IPS DF 6.9 (cell line): ENCODE data around the gene FERMT1.
"Not testable (repeated sequence)": the region's sequence is repeated elsewhere in the genome, so short reads cannot be mapped to it uniquely, and the experiment has no call there.

Experiments used
- DNase-seq: peaks from one replicate; pipeline ENCODE4 v3.0.0-alpha.2; 2013; ENCODE audit warnings: low read depth, low spot score
- H3K27ac ChIP-seq: one replicate; pipeline ENCODE4 v1.5.1; 2013; ENCODE audit warnings: low read length, control low read depth
- H3K27me3 ChIP-seq: 2 replicates; pipeline ENCODE4 v1.6.1; 2013; ENCODE audit warnings: mild to moderate bottlenecking, low read length; ENCODE audit not compliant: control insufficient read depth, insufficient read depth
- H3K36me3 ChIP-seq: 2 replicates; pipeline ENCODE4 v1.6.1; 2013; ENCODE audit warnings: low read length; ENCODE audit not compliant: control insufficient read depth, insufficient read depth
- H3K4me1 ChIP-seq: 2 replicates; pipeline ENCODE4 v1.6.1; 2013; ENCODE audit warnings: low read length; ENCODE audit not compliant: control insufficient read depth, insufficient read depth
- H3K4me3 ChIP-seq: 2 replicates; pipeline ENCODE4 v1.5.1; 2013; ENCODE audit warnings: mild to moderate bottlenecking, low read length
- H3K9me3 ChIP-seq: 2 replicates; pipeline ENCODE4 v1.6.1; 2013; ENCODE audit warnings: low read length, inconsistent platforms; ENCODE audit not compliant: control insufficient read depth, insufficient read depth
- WGBS: extraction: QIAGEN DNeasy Blood & Tissue Kit; methylation state at CpG from one replicate; pipeline ENCODE4 v1.1.7; 2013; ENCODE audit warnings: mixed read lengths, missing lambda C conversion rate; ENCODE audit not compliant: insufficient read length, insufficient coverage; 5-methylcytosine and 5-hydroxymethylcytosine counted together

FERMT1 gene

GRCh38 chr20:6120491-6120988 lies 2.3 kb downstream of the FERMT1 start:
- no peaks in the 10 kb centered on the region for H3K9me3 ChIP-seq
- peaks cover 2% of the 10 kb centered on the region; the same call in 1 of the 2 replicates for H3K4me1 ChIP-seq
- no peak overlapping the region for H3K27ac ChIP-seq
- no peaks in the 10 kb centered on the region for H3K27me3 ChIP-seq
- H3K4me3 ChIP-seq = no peak overlapping the region
- H3K36me3 ChIP-seq = peaks cover under 1% of the 10 kb centered on the region; the same call in 1 of the 2 replicates
- WGBS = no CpG with 5 or more reads among the region's 3 CpGs
- no peak for DNase-seq

DNA sequence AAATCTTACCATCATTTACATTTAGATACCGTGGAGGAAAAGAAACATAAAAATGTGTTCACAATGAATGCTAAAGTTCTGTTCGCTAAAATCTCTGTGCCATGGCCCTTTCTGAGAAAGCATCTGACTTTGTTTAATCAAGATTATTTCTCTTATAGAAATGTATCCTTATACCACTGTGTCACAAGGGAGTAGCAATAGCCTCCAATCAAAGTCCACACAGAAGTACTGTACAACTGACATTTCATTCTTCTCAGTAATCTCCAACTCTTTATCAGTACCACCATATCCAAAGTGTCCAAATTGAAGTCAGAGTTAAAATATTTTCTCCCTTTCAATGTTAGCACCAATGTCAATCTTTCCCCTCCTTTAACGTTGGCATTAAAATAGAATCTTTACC lies 6.1 kb downstream of the FERMT1 start:
- Histone ChIP-seq H3K4me1 (no peaks in the 10 kb centered on the region), H3K36me3 (peaks cover 12% of the 10 kb centered on the region; the same call in 1 of the 2 replicates), H3K27ac (no peak overlapping the region), H3K27me3 (no peaks in the 10 kb centered on the region), H3K9me3 (no peaks in the 10 kb centered on the region), H3K4me3 (no peak overlapping the region)
- no peak for DNase-seq
- WGBS = no CpG with 5 or more reads among the region's 3 CpGs

GRCh38 chr20:6115221-6115895 lies 7.5 kb downstream of the FERMT1 start:
- Histone ChIP-seq H3K4me1 (no peaks in the 10 kb centered on the region), H3K4me3 (no peak overlapping the region), H3K27me3 (no peaks in the 10 kb centered on the region), H3K9me3 (no peaks in the 10 kb centered on the region), H3K27ac (no peak overlapping the region), H3K36me3 (peaks cover 12% of the 10 kb centered on the region; the same call in 1 of the 2 replicates)
- no peak for DNase-seq
- WGBS = no CpG with 5 or more reads among the region's 3 CpGs

GRCh38 chr20:6114696-6115095 lies 8.1 kb downstream of the FERMT1 start:
- no peaks in the 10 kb centered on the region for H3K27me3 ChIP-seq
- H3K4me3 ChIP-seq = no peak overlapping the region
- DNase-seq = no peak
- no peak overlapping the region for H3K27ac ChIP-seq
- WGBS = no CpG with 5 or more reads among the region's 1 CpG
- no peaks in the 10 kb centered on the region for H3K9me3 ChIP-seq
- H3K4me1 ChIP-seq = no peaks in the 10 kb centered on the region
- peaks cover 12% of the 10 kb centered on the region; the same call in 1 of the 2 replicates for H3K36me3 ChIP-seq

DNA sequence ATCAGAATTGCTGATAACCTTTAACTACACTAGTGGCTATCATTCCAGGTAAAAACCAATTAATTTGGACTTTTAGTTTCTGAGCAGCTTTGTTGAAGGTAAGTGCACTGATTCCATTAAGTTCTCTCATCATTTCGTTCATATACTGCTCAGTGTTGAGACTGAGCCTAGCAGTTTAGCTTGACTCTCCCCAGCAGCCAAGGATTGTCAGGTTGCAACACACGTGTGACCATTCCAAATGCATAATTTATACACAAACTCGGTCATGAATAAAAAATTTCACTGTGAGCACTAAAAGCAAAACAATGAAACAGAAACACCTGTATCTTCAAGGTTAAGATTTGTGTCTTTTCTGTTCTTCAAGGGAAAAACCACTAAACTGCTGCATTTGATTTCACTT lies 8.9 kb downstream of the FERMT1 start:
- no peaks in the 10 kb centered on the region for H3K27me3 ChIP-seq
- no peaks in the 10 kb centered on the region for H3K4me1 ChIP-seq
- H3K36me3 ChIP-seq = peaks cover 12% of the 10 kb centered on the region; the same call in 1 of the 2 replicates
- DNase-seq = no peak
- no peaks in the 10 kb centered on the region for H3K9me3 ChIP-seq
- no CpG with 5 or more reads among the region's 3 CpGs for WGBS
- no peak overlapping the region for H3K27ac ChIP-seq
- H3K4me3 ChIP-seq = no peak overlapping the region

DNA sequence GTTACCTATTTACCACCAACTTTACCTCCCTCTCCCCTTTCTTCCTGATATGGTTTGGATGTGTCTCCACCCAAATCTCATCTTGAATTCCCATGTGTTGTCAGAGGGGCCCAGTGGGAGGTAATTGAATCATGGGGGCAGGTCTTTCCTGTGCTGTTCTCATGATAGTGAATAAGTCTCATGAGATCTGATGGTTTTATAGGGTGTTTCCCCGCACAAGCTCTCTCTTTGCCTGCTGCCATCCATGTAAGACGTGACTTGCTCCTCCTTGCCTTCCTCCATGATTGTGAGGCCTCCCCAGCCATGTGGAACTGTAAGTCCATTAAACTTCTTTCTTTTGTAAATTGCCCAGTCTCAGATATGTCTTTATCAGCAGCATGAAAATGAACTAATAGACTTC lies 9.9 kb downstream of the FERMT1 start:
- H3K4me3 ChIP-seq, H3K27ac ChIP-seq, H3K9me3 ChIP-seq, H3K4me1 ChIP-seq, H3K27me3 ChIP-seq, DNase-seq: not testable (repeated sequence)
- peaks cover 12% of the 10 kb centered on the region; the same call in 1 of the 2 replicates for H3K36me3 ChIP-seq
- no CpG with 5 or more reads among the region's 2 CpGs for WGBS

DNA sequence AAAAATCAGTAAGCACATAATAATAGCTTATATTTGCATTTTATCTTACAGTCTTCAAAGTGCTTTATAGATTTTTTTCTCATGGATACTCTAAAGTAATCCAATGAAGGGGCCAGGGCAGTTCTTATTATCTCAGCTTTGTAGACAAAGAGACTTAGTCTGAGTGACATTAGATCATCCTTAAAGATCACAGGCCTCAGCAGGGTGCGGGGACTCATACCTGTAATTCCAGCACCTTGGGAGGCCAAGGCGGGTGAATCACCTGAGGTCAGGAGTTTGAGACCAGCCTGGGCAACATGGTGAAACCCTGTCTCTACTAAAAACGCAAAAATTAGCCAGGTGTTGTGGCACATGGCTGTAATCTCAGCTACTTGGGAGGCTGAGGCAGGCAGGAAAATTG lies 14.5 kb downstream of the FERMT1 start:
- Histone ChIP-seq H3K27me3 (no peaks in the 10 kb centered on the region; the same call in 1 of the 2 replicates), H3K4me1 (no peaks in the 10 kb centered on the region), H3K9me3 (no peaks in the 10 kb centered on the region), H3K36me3 (0 out of 2 replicates have a peak, but pooled peaks cover under 1% of the 10 kb centered on the region), H3K4me3 (no peak overlapping the region), H3K27ac (no peak overlapping the region)
- WGBS = no CpG with 5 or more reads among the region's 3 CpGs
- DNase-seq = no peak

GRCh38 chr20:6104493-6105188 lies 18.2 kb downstream of the FERMT1 start:
- Histone ChIP-seq H3K27me3 (no peaks in the 10 kb centered on the region; the same call in 1 of the 2 replicates), H3K36me3 (no peaks in the 10 kb centered on the region), H3K4me3 (no peak overlapping the region), H3K27ac (no peak overlapping the region), H3K9me3 (no peaks in the 10 kb centered on the region), H3K4me1 (no peaks in the 10 kb centered on the region)
- no CpG with 5 or more reads among the region's 7 CpGs for WGBS
- no peak for DNase-seq

- Histone ChIP-seq H3K27ac (no peak overlapping the region), H3K9me3 (no peaks in the 10 kb centered on the region), H3K4me3 (no peak overlapping the region), H3K27me3 (no peaks in the 10 kb centered on the region; the same call in 1 of the 2 replicates), H3K4me1 (no peaks in the 10 kb centered on the region), H3K36me3 (no peaks in the 10 kb centered on the region)
- WGBS = no CpG with 5 or more reads among the region's 1 CpG
- DNase-seq = no peak
These were observed 19.5 kb downstream of the FERMT1 start for GRCh38 chr20:6103301-6103700.

- Histone ChIP-seq H3K4me1 (no peaks in the 10 kb centered on the region), H3K4me3 (no peak overlapping the region), H3K9me3 (no peaks in the 10 kb centered on the region), H3K27me3 (no peaks in the 10 kb centered on the region; the same call in 1 of the 2 replicates), H3K36me3 (no peaks in the 10 kb centered on the region), H3K27ac (no peak overlapping the region)
- DNase-seq = no peak
- no CpG with 5 or more reads among the region's 2 CpGs for WGBS
These were observed 21.5 kb downstream of the FERMT1 start for GRCh38 chr20:6101346-6101745.
